GM23248 (cell line): ENCODE results near the gene GORASP1. TPM values are rescaled to one million over a fixed set of nuclear protein-coding genes. Genes with fewer than 3 reads are reported as not detected.

ENCODE experiments used
- DNase-seq: peaks from one replicate; pipeline ENCODE4 v3.0.0-alpha.2; 2015
- H2AFZ ChIP-seq: fragments of 200-600 bp; sonication (generic); 2 replicates; pipeline ENCODE4 v1.6.1; 2016; ENCODE audit warnings: antibody characterized with exemption
- H3F3A ChIP-seq: fragments of 200-600 bp; sonication (generic); 2 replicates; pipeline ENCODE4 v1.6.1; 2016; ENCODE audit warnings: mild to moderate bottlenecking, antibody characterized with exemption, mixed run types; ENCODE audit not compliant: insufficient read depth
- H3K27ac ChIP-seq: fragments of 200-600 bp; sonication (generic); 2 replicates; pipeline ENCODE4 v1.5.1; 2016; ENCODE audit warnings: mild to moderate bottlenecking
- H3K27me3 ChIP-seq: fragments of 200-600 bp; sonication (generic); replicated peaks from 2 replicates; pipeline ENCODE4 v1.6.1; 2016; ENCODE audit warnings: mild to moderate bottlenecking; ENCODE audit not compliant: insufficient read depth
- H3K36me3 ChIP-seq: fragments of 200-600 bp; sonication (generic); 2 replicates; pipeline ENCODE4 v1.6.1; 2016; ENCODE audit warnings: low read depth, mild to moderate bottlenecking
- H3K4me1 ChIP-seq: fragments of 200-600 bp; sonication (generic); 2 replicates; pipeline ENCODE4 v1.6.1; 2016; ENCODE audit warnings: mild to moderate bottlenecking; ENCODE audit not compliant: insufficient read depth
- H3K4me2 ChIP-seq: fragments of 200-600 bp; sonication (generic); one replicate; pipeline ENCODE4 v1.6.1; 2016; ENCODE audit warnings: mild to moderate bottlenecking; ENCODE audit not compliant: unreplicated experiment
- H3K4me3 ChIP-seq: fragments of 200-600 bp; sonication (generic); 2 replicates; pipeline ENCODE4 v1.5.1; 2016; ENCODE audit warnings: mild to moderate bottlenecking
- H3K79me2 ChIP-seq: fragments of 200-600 bp; sonication (generic); 2 replicates; pipeline ENCODE4 v1.6.1; 2016; ENCODE audit warnings: mild to moderate bottlenecking; ENCODE audit not compliant: insufficient read depth
- H3K9ac ChIP-seq: fragments of 200-600 bp; sonication (generic); 2 replicates; pipeline ENCODE4 v1.6.1; 2016; ENCODE audit warnings: mild to moderate bottlenecking
- H3K9me2 ChIP-seq: fragments of 200-600 bp; sonication (generic); 2 replicates; pipeline ENCODE4 v1.6.1; 2016; ENCODE audit warnings: mixed run types, mild to moderate bottlenecking, moderate library complexity; ENCODE audit not compliant: insufficient read depth
- H3K9me3 ChIP-seq: fragments of 200-600 bp; sonication (generic); one replicate; pipeline ENCODE4 v1.6.1; 2017; ENCODE audit warnings: low read depth
- H4K20me1 ChIP-seq: fragments of 200-600 bp; sonication (generic); 2 replicates; pipeline ENCODE4 v1.6.0; 2016; ENCODE audit not compliant: insufficient read depth
- EZH2 ChIP-seq: fragments of 200-600 bp; sonication (generic); IDR thresholded peaks from 2 replicates; pipeline ENCODE4 v1.6.1; 2018; ENCODE audit warnings: antibody characterized with exemption, mild to moderate bottlenecking; ENCODE audit not compliant: insufficient read depth, poor library complexity, severe bottlenecking
- EZH2phosphoT487 ChIP-seq: fragments of 200-600 bp; sonication (generic); IDR thresholded peaks from 2 replicates; pipeline ENCODE4 v1.6.1; 2018; ENCODE audit warnings: antibody characterized with exemption, moderate library complexity, mild to moderate bottlenecking, low read depth; ENCODE audit not compliant: insufficient read depth
- whole genome bisulfite sequencing, 2 experiments: methylation state at CpG; one replicate each; pipeline ENCODE4 v1.1.6; 2015 to 2017; ENCODE audit warnings: low lambda C conversion rate in 2 of 2, low coverage in 1 of 2; ENCODE audit errors: missing lambda C conversion rate in 2 of 2; 5-methylcytosine and 5-hydroxymethylcytosine counted together
- in situ Hi-C: fragments of 300-500 bp; cut with MboI; formaldehyde crosslinking; loops from 2 replicates; pipeline ENCODE4 v1.15.0; 2020
- polyA plus RNA-seq: library from polyadenylated mRNA; unstranded; fragments of >200 nt; fragmentation: Nextera tagmentation; extraction: Ambion mirVana; gene quantifications from 2 replicates; pipeline ENCODE4 v1.2.1, GENCODE V29; 2016
- total RNA-seq: library from RNA; depleted of rRNA; stranded (reverse); fragments of >200 nt; shearing (Covaris generic); gene quantifications from 2 replicates; pipeline ENCODE4 v1.2.3, GENCODE V29; 2014

The GORASP1 gene
- total and polyA plus RNA-seq, 2 experiments from 2014 or later = 33.1 to 63.8 TPM

DNA sequence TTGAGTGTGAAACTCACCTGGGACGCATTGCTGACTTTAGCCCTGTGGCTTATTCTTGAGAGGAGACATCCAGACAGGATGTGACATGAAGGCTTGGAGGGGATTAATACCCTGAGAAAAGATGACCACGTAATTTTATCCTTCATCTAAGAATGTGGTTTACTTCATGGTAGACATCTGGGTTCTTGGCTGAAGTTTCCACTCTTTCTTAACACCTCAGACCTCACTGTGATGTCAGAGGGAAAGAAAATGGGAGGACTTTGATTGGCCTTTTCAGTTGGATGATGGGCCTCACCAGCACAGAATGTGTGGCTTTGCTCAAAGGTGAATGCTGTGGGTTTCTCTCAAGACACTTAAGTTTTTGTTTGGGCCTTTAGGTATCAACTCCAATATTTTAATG, 16.5 kb downstream of the GORASP1 start:
- Histone ChIP-seq H3K79me2 (no peaks in the 10 kb centered on the region), H3K4me2 (no peak overlapping the region), H3F3A (peaks cover 13% of the 10 kb centered on the region; the same call in 1 of the 2 replicates), H3K9me2 (no peaks in the 10 kb centered on the region), H3K9me3 (no peaks in the 10 kb centered on the region), H3K4me3 (no peak overlapping the region), H3K36me3 (peaks cover 46% of the 10 kb centered on the region), H3K4me1 (no peaks in the 10 kb centered on the region), H3K9ac (no peak overlapping the region), H4K20me1 (no peaks in the 10 kb centered on the region), H2AFZ (no peak overlapping the region), H3K27ac (no peak overlapping the region), H3K27me3 (no peaks in the 10 kb centered on the region)
- TF ChIP-seq EZH2 (no peak), EZH2phosphoT487 (no peak)
- no peak for DNase-seq
- in situ Hi-C loops = loop anchor here (10.0 kb wide), 1 partner anchor 194 kb away; the partner anchor contains the start of gene CX3CR1
- WGBS, 2 experiments = 95 to 96% methylated on average over 2 of the region's 2 CpGs

GRCh38 chr3:39088889-39089288, 18.5 kb downstream of the GORASP1 start:
- Histone ChIP-seq H3K27me3 (no peaks in the 10 kb centered on the region), H3K9me3 (no peaks in the 10 kb centered on the region), H4K20me1 (no peaks in the 10 kb centered on the region), H3F3A (no peaks in the 10 kb centered on the region), H3K27ac (no peak overlapping the region), H3K4me1 (no peaks in the 10 kb centered on the region), H3K9ac (no peak overlapping the region), H3K4me3 (no peak overlapping the region), H3K79me2 (no peaks in the 10 kb centered on the region), H3K9me2 (no peaks in the 10 kb centered on the region), H2AFZ (no peak overlapping the region), H3K4me2 (no peak overlapping the region), H3K36me3 (peaks cover 39% of the 10 kb centered on the region)
- TF ChIP-seq EZH2phosphoT487 = no peak
- no peak for TF ChIP-seq EZH2
- in situ Hi-C loops = no loop called here
- 76 to 83% methylated on average over 3 of the region's 3 CpGs for WGBS, 2 experiments
- DNase-seq = peak; percentile 14

DNA sequence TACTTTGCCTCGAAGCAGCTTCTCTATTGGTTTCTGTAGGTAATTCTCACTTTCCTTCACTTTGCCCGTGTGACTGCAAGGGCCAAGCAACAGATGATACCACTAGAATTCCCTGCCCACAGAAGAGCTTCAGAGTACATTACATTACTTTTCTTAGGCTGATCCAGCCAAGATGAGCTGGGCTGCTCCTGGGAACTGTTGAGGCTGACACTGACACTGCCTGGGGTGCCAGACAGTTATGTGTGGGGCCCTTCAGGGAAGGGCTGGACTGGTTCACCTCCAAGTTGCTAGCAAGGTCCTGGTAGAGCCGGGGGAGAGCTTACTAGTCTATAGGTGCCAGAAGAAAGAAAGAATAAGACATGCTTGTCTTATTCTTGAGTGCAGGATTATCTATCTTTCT, 19.0 kb downstream of the GORASP1 start:
- Histone ChIP-seq H3F3A (no peaks in the 10 kb centered on the region), H3K36me3 (peaks cover 34% of the 10 kb centered on the region), H4K20me1 (no peaks in the 10 kb centered on the region), H3K9me3 (no peaks in the 10 kb centered on the region), H3K79me2 (no peaks in the 10 kb centered on the region), H2AFZ (no peak overlapping the region), H3K9ac (no peak overlapping the region), H3K27ac (no peak overlapping the region), H3K27me3 (no peaks in the 10 kb centered on the region), H3K9me2 (no peaks in the 10 kb centered on the region), H3K4me2 (no peak overlapping the region), H3K4me3 (no peak overlapping the region), H3K4me1 (no peaks in the 10 kb centered on the region)
- in situ Hi-C loops = no loop called here
- WGBS, 2 experiments = 91 to 97% methylated on average over 3 of the region's 3 CpGs
- no peak for TF ChIP-seq EZH2phosphoT487
- TF ChIP-seq EZH2 = no peak
- no peak for DNase-seq

DNA sequence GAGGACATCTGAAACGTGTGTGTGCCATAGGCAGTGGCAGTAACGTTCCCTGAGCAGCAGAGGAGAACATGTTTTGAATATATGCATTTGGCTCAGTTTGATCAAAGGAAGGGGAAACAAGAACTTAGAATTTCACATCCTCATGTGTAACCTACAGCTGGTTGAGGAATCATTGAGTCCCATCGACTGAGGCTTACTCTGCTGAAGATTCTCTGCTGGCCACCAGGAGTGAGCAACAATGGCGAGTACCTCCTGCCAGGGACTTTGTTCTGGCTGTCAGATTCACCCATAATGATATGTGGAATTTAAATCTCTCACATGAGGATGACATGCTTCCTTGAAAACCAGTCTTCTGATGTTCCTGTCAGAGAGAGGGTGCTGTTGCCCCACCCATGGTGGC, 21.3 kb downstream of the GORASP1 start:
- no peak for DNase-seq
- WGBS, 2 experiments = 68 to 70% methylated on average over 4 of the region's 4 CpGs
- TF ChIP-seq EZH2phosphoT487 (no peak), EZH2 (no peak)
- no peak overlapping the region for H3K4me3 ChIP-seq
- H3F3A ChIP-seq = no peaks in the 10 kb centered on the region
- H3K79me2 ChIP-seq = no peaks in the 10 kb centered on the region
- no peaks in the 10 kb centered on the region for H3K9me2 ChIP-seq
- peaks cover 26% of the 10 kb centered on the region for H3K36me3 ChIP-seq
- no peaks in the 10 kb centered on the region for H3K27me3 ChIP-seq
- H3K4me1 ChIP-seq = no peaks in the 10 kb centered on the region
- no peak overlapping the region for H3K9ac ChIP-seq
- no peaks in the 10 kb centered on the region for H3K9me3 ChIP-seq
- no peak overlapping the region for H3K4me2 ChIP-seq
- in situ Hi-C loops = no loop called here
- H3K27ac ChIP-seq = no peak overlapping the region
- no peaks in the 10 kb centered on the region for H4K20me1 ChIP-seq
- no peak overlapping the region for H2AFZ ChIP-seq
